ENCODE data around the gene DYNC1LI2.
"Not testable (repeated sequence)": the region's sequence is repeated elsewhere in the genome, so short reads cannot be mapped to it uniquely, and the experiment has no call there.

The DYNC1LI2 gene

DNA sequence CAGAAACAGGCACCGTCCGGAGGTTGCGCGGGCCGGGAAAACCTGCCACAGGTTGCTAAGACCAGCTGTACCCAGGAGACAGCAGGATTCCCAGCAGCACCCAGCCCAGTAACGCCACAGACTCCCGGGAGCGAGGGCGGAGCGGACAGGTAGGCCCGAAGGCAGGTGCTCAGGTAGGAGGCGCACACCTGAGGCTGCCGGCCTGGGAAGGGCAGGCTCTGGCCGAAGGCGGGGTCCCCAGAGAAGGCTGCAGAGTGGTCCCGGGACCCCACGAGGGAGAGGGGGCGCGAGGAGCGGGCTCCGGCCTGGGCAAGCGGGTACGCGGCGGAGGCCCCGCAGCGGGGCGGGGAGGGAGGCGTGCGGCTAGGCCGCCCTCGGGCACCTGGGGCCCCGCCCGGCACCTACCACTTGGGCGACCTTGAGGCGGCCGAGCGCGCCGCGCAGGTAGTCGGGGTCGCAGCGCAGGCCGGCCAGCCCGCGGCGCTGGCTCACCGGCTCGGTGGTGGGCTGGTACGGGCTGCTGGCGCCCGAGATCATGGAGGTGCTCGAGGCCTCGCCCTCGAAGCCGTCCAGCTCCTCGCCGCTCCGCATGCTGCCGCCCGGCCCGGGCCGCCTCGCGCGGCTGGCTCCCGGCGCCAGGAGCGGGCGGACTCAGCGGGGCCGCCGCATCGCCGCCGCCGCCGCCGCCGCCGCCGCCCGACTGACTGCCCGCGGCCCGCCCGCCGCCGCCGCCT, 55.3 kb downstream of the DYNC1LI2 start:
- no peak for DNase-seq

DNA sequence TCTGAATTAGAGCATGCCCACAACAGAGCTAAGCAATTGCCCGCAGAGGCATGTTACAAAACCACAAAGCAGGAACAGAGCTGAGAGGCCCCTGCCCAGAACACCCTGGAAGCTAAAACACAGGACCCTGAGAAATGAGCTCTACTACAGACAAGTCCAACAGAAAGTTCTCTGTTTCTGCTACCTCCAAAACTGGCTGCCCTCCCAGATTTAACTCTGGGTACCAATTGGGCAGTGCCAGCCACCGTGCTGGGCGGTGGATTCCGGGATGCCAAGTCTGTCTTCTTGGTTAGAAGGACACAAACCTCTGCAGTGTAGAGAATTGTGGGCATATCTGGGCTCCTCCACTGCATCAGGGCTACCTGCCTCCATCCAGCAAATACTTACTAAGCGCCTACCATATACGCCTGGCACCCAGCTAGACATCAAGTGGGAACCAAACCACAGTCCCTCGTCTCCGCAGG, 55.9 kb downstream of the DYNC1LI2 start:
- no peak for DNase-seq

DNA sequence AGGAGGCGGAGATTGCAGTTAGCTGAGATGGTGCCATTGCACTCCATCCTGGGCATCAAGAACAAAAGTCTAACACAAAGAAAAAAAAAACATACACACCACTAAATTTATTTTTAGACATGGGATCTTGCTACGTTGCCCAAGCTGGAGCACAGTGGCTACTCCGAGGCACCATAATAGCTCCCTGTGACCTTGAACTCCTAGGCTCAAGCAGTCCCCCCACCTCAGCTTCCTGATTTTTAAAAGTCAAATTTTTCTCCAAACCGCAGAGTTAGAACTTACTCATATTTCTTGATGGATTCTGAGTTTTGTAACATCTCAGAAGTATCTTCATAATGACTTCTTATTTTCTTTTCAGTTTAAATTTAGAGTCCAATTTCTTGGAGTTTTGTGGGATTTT, 58.3 kb downstream of the DYNC1LI2 start:
- no peak for DNase-seq

- DNase-seq: no peak
These were observed 59.1 kb downstream of the DYNC1LI2 start for GRCh38 chr16:66692341-66692740.

- no peak for DNase-seq
These were observed 60.2 kb downstream of the DYNC1LI2 start for GRCh38 chr16:66691234-66691633.

DNA sequence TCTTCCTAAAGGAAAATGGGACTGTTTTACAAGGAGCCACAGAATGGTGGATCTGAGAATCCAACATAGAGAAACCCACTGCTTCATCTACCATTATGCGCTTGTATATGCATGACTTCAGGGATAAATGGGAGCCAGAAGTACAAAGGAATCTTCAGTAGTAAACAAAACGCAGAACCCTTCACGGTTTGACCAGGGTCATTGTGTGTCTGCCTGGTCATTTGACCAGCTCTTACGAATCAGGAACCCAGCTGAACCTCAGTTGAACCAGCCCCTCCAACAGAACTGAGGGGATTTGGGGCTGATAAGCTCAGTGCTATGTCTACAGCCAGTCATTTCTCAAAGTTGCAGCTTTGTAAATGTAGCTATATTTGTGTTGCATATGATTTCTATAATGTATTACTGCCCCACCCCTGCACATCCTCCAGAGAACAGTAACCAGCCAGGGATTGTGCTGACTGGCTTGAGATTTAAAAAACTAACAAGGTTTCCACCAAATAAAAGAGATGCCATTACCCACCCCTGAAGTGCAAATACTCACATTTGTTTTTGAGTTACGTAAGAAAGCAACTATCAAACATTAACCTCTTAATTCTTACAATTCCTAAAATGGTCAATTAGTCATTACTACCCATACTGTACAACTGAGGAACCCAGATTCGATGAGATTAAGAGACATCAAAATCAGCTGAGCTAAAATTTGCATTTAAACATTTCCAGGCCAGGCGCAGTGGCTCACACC, 61.1 kb downstream of the DYNC1LI2 start:
- DNase-seq: no peak

DNA sequence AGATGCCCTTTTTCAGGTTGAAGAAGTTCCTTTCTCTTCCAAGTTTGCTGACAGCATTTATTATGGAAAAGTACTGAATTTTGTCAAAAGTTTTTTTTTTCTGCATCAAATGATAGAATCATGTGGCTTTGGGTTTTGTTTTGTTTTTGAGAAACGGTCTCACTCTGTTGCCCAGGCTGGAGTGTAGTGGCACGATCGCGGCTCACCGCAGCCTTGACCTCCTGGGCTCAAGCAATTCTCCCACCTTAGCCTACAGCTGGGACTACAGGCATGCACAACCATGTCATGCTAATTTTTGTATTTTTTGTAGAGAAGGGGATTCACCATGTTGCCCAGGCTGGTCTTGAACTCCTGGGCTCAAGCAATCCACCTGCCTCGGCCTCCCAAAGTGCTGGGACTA, 62.1 kb downstream of the DYNC1LI2 start:
- no peak for DNase-seq

DNA sequence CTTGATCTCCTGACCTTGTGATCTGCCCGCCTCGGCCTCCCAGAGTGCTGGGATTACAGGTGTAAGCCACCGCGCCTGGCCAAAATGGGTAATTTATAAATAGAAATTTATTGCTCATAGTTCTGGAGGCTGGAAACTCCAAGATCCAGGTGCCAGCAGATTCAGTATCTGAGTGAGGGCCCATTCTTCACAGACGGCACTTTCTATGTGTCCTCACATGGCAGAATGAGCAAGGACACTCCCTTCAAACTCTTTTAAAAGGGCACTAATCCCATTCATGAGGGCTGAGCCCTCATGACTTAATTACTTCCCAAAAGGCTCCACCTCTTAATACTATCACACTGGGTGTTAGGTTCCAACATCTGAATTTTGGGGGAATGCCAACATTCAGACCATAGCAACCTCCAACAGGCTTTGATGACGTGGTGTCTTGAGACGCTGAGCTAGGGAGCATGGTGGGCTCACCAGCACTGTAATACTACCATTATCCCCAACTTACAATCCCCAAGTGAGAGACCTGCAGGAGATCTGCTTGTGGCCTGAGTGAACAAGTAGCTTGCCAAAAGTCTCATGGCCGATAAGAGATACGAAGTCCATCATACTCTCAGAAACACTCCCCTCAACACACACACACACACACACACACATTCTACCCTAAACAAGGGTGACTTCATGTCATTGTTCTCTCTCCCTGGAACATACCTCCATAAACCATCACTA, 63.3 kb downstream of the DYNC1LI2 start:
- no peak for DNase-seq

- DNase-seq: not testable (repeated sequence)
These were observed 65.8 kb downstream of the DYNC1LI2 start for GRCh38 chr16:66685501-66686115.

DNA sequence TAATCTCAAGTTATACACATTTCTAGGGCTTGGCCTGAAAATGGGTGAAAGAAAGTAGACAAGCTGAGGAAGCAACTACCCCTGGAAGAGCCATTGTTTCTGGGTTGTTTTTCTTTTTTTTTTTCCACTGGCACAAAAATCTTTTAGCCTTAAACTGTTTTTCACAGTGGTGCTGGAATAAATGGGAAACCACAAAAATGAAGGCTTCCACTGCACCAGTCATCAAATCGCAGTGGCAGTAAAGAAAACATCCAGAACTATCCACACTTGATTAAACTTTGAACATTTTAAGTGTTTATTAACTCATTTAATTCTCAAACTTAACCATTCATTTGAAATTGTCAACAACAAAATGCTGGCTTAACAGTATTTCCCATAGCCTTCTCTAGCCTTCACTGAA, 69.1 kb downstream of the DYNC1LI2 start:
- no peak for DNase-seq

- DNase-seq: no peak
These were observed 69.7 kb downstream of the DYNC1LI2 start for GRCh38 chr16:66681676-66682075.

- DNase-seq: no peak
These were observed 73.1 kb downstream of the DYNC1LI2 start for GRCh38 chr16:66678337-66678736.

DNA sequence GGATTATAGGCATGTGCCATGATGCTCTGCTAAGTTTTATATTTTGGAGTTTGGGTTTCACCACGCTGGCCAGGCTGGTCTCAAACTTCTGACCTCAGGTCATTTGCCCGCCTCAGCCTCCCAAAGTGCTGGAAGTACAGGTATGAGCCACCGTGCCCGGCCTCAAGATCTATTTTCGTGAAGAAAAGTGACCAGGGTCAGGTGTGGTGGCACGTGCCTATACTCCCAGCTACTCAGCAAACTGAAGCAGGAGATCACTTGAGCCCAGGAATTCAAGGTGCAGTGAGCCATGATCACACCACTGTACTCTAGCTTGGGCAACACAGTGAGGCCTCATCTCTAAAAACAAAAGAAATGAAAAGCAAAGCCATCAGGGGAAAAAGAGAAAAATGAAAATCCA, 73.6 kb downstream of the DYNC1LI2 start:
- no peak for DNase-seq

GRCh38 chr16:66677179-66677578, 74.2 kb downstream of the DYNC1LI2 start:
- no peak for DNase-seq

- no peak for DNase-seq
These were observed 74.8 kb downstream of the DYNC1LI2 start for GRCh38 chr16:66676599-66676998.

- DNase-seq: no peak
These were observed 77.7 kb downstream of the DYNC1LI2 start for GRCh38 chr16:66673691-66674090.
